Mesenchymal stem cell (in vitro differentiated cells and primary cell): ENCODE measurements around the gene SLC44A5.
"Not testable (repeated sequence)": the region's sequence is repeated elsewhere in the genome, so short reads cannot be mapped to it uniquely, and the experiment has no call there.

Experiments
- DNase-seq: peaks from one replicate; pipeline ENCODE4 v3.0.0-alpha.2; 2013
- H2AFZ ChIP-seq: one replicate; pipeline ENCODE4 v1.6.1; 2013; ENCODE audit warnings: low read depth, mild to moderate bottlenecking, control low read depth, inconsistent platforms, low read length, moderate library complexity
- H2AK5ac ChIP-seq: 2 replicates; pipeline ENCODE4 v1.6.1; 2013; ENCODE audit warnings: low read length, moderate library complexity, mild to moderate bottlenecking, inconsistent platforms; ENCODE audit not compliant: severe bottlenecking
- H2BK120ac ChIP-seq: one replicate; pipeline ENCODE4 v1.6.1; 2013; ENCODE audit warnings: low read depth, mild to moderate bottlenecking, inconsistent platforms, low read length, moderate library complexity
- H2BK12ac ChIP-seq, 2 experiments: one replicate each; pipeline ENCODE4 v1.6.1; 2013; ENCODE audit warnings: inconsistent platforms in 2 of 2, low read length in 2 of 2, mild to moderate bottlenecking in 2 of 2, moderate library complexity in 2 of 2, control low read depth in 1 of 2
- H2BK15ac ChIP-seq: one replicate; pipeline ENCODE4 v1.6.1; 2013; ENCODE audit warnings: mild to moderate bottlenecking, low read depth, inconsistent platforms; ENCODE audit not compliant: poor library complexity, severe bottlenecking
- H2BK5ac ChIP-seq: 2 replicates; pipeline ENCODE4 v1.6.1; 2013; ENCODE audit warnings: low read depth, mild to moderate bottlenecking, low read length, control low read depth, inconsistent platforms; ENCODE audit not compliant: poor library complexity, severe bottlenecking
- H3K14ac ChIP-seq, 2 experiments: one replicate each; pipeline ENCODE4 v1.6.1; 2013; ENCODE audit warnings: inconsistent platforms in 2 of 2, low read length in 2 of 2, control low read depth in 1 of 2, mild to moderate bottlenecking in 1 of 2, moderate library complexity in 1 of 2
- H3K18ac ChIP-seq, 2 experiments: one replicate each; pipeline ENCODE4 v1.6.1; 2013; ENCODE audit warnings: inconsistent platforms in 2 of 2, low read length in 2 of 2, control low read depth in 1 of 2, low read depth in 1 of 2, mild to moderate bottlenecking in 1 of 2
- H3K23ac ChIP-seq, 2 experiments: one replicate each; pipeline ENCODE4 v1.6.1; 2013; ENCODE audit warnings: inconsistent platforms in 2 of 2, low read length in 2 of 2, mild to moderate bottlenecking in 2 of 2, moderate library complexity in 2 of 2, control low read depth in 1 of 2
- H3K27ac ChIP-seq: 2 replicates; pipeline ENCODE4 v1.5.1; 2013; ENCODE audit warnings: mild to moderate bottlenecking, moderate library complexity, low read length, control low read depth, inconsistent platforms; ENCODE audit not compliant: poor library complexity, severe bottlenecking
- H3K27me3 ChIP-seq, 2 experiments: 2 replicates each; pipeline versions ENCODE4 v1.6.1 to v1.7.0; 2013; ENCODE audit warnings: low read length in 2 of 2, mild to moderate bottlenecking in 2 of 2, moderate library complexity in 2 of 2, control low read depth in 1 of 2, inconsistent platforms in 1 of 2; ENCODE audit not compliant: control insufficient read depth in 1 of 2, insufficient read depth in 1 of 2
- H3K36me3 ChIP-seq, 2 experiments: 2 replicates each; pipeline versions ENCODE4 v1.6.1 to v1.7.0; 2013; ENCODE audit warnings: low read length in 2 of 2, control low read depth in 1 of 2, inconsistent platforms in 1 of 2, low read depth in 1 of 2, mild to moderate bottlenecking in 1 of 2; ENCODE audit not compliant: insufficient read depth in 2 of 2, control insufficient read depth in 1 of 2
- H3K4ac ChIP-seq, 2 experiments: one replicate each; pipeline ENCODE4 v1.6.1; 2013; ENCODE audit warnings: inconsistent platforms in 2 of 2, low read length in 2 of 2, mild to moderate bottlenecking in 2 of 2, moderate library complexity in 2 of 2, control low read depth in 1 of 2, low read depth in 1 of 2
- H3K4me1 ChIP-seq: 2 replicates; pipeline ENCODE4 v1.6.1; 2013; ENCODE audit warnings: low read depth, low read length, control low read depth; ENCODE audit not compliant: control insufficient read depth, insufficient read depth
- H3K4me2 ChIP-seq: 2 replicates; pipeline ENCODE4 v1.6.1; 2013; ENCODE audit warnings: low read length, mild to moderate bottlenecking, inconsistent platforms; ENCODE audit not compliant: poor library complexity, severe bottlenecking
- H3K4me3 ChIP-seq, 2 experiments: 2 replicates each; pipeline versions ENCODE4 v1.5.1 to v1.7.0; 2013; ENCODE audit warnings: low read length in 2 of 2, mild to moderate bottlenecking in 2 of 2, control low read depth in 1 of 2, low read depth in 1 of 2; ENCODE audit not compliant: insufficient read depth in 1 of 2
- H3K79me1 ChIP-seq: replicated peaks from 2 replicates; pipeline ENCODE4 v1.6.1; 2013; ENCODE audit warnings: mild to moderate bottlenecking, control low read depth, low read length, inconsistent platforms; ENCODE audit not compliant: poor library complexity, severe bottlenecking
- H3K9ac ChIP-seq: 2 replicates; pipeline ENCODE4 v1.7.0; 2013; ENCODE audit warnings: mild to moderate bottlenecking, low read length, moderate library complexity
- H3K9me3 ChIP-seq: 2 replicates; pipeline ENCODE4 v1.7.0; 2013; ENCODE audit warnings: mild to moderate bottlenecking, low read length; ENCODE audit not compliant: control insufficient read depth
- H4K8ac ChIP-seq: one replicate; pipeline ENCODE4 v1.6.1; 2013; ENCODE audit warnings: inconsistent platforms, mild to moderate bottlenecking, low read length, moderate library complexity
- H4K91ac ChIP-seq: one replicate; pipeline ENCODE4 v1.6.1; 2013; ENCODE audit warnings: mild to moderate bottlenecking, low read length, inconsistent platforms
- WGBS: methylation state at CpG from one replicate; pipeline ENCODE4 v1.1.7; 2013; ENCODE audit warnings: mixed read lengths; 5-methylcytosine and 5-hydroxymethylcytosine counted together

The SLC44A5 gene

DNA sequence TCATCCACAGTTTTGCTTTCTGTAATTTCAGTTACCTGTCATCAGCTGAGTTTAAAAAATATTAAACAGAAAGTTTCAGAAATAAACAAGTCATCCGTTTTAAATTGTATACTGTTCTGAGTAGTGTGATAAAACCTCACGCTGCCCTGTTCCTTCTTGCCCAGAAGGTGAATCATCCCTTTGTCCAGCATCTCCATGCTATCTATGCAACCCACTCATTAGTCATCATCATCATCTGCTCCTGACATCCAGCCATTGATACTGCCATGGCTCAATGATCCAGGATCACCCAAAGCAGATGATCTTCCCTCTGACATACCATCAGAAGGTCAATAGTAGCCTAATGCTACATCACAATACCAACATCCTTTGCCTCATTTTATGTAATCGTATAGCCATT is 198.3 kb downstream of the SLC44A5 start:
- Histone ChIP-seq H3K14ac (no peak overlapping the region), H4K8ac (no peak overlapping the region), H3K9ac (no peak overlapping the region), H3K18ac (no peak overlapping the region), H2BK120ac (no peak overlapping the region), H3K79me1 (no peaks in the 10 kb centered on the region), H2BK12ac (no peak overlapping the region), H4K91ac (no peak overlapping the region), H3K4ac (no peak overlapping the region), H2BK5ac (no peak overlapping the region), H2AFZ (no peak overlapping the region), H3K4me1 (no peaks in the 10 kb centered on the region), H3K23ac (no peak overlapping the region), H3K4me2 (no peak overlapping the region), H3K9me3 (peaks cover 9% of the 10 kb centered on the region), H3K36me3 (no peaks in the 10 kb centered on the region), H3K27ac (no peak overlapping the region), H3K4me3 (no peak overlapping the region), H2AK5ac (no peak overlapping the region), H3K27me3 (no peaks in the 10 kb centered on the region), H2BK15ac (no peak overlapping the region)
- no peak for DNase-seq
- WGBS, result 69% methylated on average over 2 of the region's 3 CpGs

DNA sequence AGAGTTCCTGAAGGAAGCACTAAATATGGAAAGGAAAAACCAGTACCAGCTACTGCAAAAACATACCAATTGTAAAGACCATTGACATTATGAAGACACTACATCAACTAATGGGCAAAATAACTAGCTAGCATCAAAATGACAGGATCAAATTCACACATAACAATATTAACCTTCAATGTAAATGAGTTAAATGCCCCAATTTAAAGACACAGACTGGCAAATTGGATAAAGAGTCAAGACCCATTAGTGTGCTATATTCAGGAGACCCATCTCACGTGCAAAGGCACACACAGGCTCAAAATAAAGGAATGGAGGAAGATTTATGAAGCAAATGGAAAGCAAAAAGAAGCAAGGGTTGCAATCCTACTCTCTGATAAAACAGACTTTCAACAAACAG is 206.2 kb downstream of the SLC44A5 start:
- H2AFZ ChIP-seq, H2AK5ac ChIP-seq, H2BK15ac ChIP-seq, H3K79me1 ChIP-seq, H3K4ac ChIP-seq, H3K4me2 ChIP-seq, H3K36me3 ChIP-seq, H3K27ac ChIP-seq, H2BK120ac ChIP-seq, DNase-seq, H4K91ac ChIP-seq, H3K18ac ChIP-seq, H2BK5ac ChIP-seq, H3K4me1 ChIP-seq, H3K23ac ChIP-seq, H3K27me3 ChIP-seq, H3K4me3 ChIP-seq, H4K8ac ChIP-seq, H3K9ac ChIP-seq, H2BK12ac ChIP-seq, H3K14ac ChIP-seq: not testable (repeated sequence)
- H3K9me3 ChIP-seq, result peaks cover 15% of the 10 kb centered on the region
- no CpG with 5 or more reads among the region's 1 CpG for WGBS

GRCh38 chr1:75403147-75403646 is 207.7 kb downstream of the SLC44A5 start:
- H3K4me1 ChIP-seq, H2AFZ ChIP-seq, H3K4me2 ChIP-seq, H3K9ac ChIP-seq, DNase-seq, H4K8ac ChIP-seq, H2BK120ac ChIP-seq, H3K27ac ChIP-seq, H3K36me3 ChIP-seq, H4K91ac ChIP-seq, H3K4ac ChIP-seq, H3K14ac ChIP-seq, H2BK12ac ChIP-seq, H3K4me3 ChIP-seq, H3K27me3 ChIP-seq, H3K79me1 ChIP-seq, H3K23ac ChIP-seq, H2BK5ac ChIP-seq, H2BK15ac ChIP-seq, H2AK5ac ChIP-seq, H3K18ac ChIP-seq: not testable (repeated sequence)
- 73% methylated on average over 5 of the region's 5 CpGs for WGBS
- peaks cover 13% of the 10 kb centered on the region for H3K9me3 ChIP-seq

GRCh38 chr1:75400716-75401115 is 210.2 kb downstream of the SLC44A5 start:
- no peak overlapping the region for H4K8ac ChIP-seq
- H3K36me3 ChIP-seq, result no peaks in the 10 kb centered on the region
- no peak overlapping the region for H3K14ac ChIP-seq
- no peak overlapping the region for H3K4me3 ChIP-seq
- H3K27ac ChIP-seq, result no peak overlapping the region
- H2AFZ ChIP-seq, result no peak overlapping the region
- H3K4me1 ChIP-seq, result no peaks in the 10 kb centered on the region
- H3K9me3 ChIP-seq, result peaks cover 13% of the 10 kb centered on the region
- H3K79me1 ChIP-seq, result no peaks in the 10 kb centered on the region
- H2BK120ac ChIP-seq, result no peak overlapping the region
- no peak overlapping the region for H2AK5ac ChIP-seq
- no peak overlapping the region for H3K4me2 ChIP-seq
- no peak overlapping the region for H2BK12ac ChIP-seq
- H3K27me3 ChIP-seq, result no peaks in the 10 kb centered on the region
- no peak overlapping the region for H3K9ac ChIP-seq
- no peak overlapping the region for H4K91ac ChIP-seq
- DNase-seq, result no peak
- H3K23ac ChIP-seq, result no peak overlapping the region
- H2BK5ac ChIP-seq, result no peak overlapping the region
- H2BK15ac ChIP-seq, result no peak overlapping the region
- 90% methylated on average over 1 of the region's 1 CpG for WGBS
- no peak overlapping the region for H3K4ac ChIP-seq
- no peak overlapping the region for H3K18ac ChIP-seq
